HepG2 (cell line): ENCODE data around the gene PPP1R7. TPM values are rescaled to one million over a fixed set of nuclear protein-coding genes. Genes with fewer than 3 reads are reported as not detected.

Experiments
- ATAC-seq: fragments of 200-7000 bp; cut with Tn5 transposase; 3 replicates; pipeline ENCODE4 v1.9.1; 2020; ENCODE audit warnings: mild to moderate bottlenecking, moderate library complexity
- BruUV-seq: library from RNA; stranded (reverse); fragments of 400-500 nt; replicated peaks from 2 replicates; lab custom pipeline; 2021; lab: Mats Ljungman, UMichigan
- CTCF ChIA-PET: fragments of 300-600 bp; formaldehyde crosslinking; extraction: SDS; loops from one replicate; lab custom pipeline; 2021; ENCODE audit warnings: low total read pairs, inconsistent platforms, low intra/inter-chr PET ratio; lab: Yijun Ruan, JAX
- POLR2A ChIA-PET: fragments of 350-600 bp; sonication (Branson Sonifier 250); formaldehyde crosslinking; loops from one replicate; lab custom pipeline; 2020; ENCODE audit warnings: antibody characterized with exemption, inconsistent platforms; lab: Yijun Ruan, JAX
- DNase-seq: peaks from one replicate; pipeline ENCODE4 v3.0.0-alpha.2; 2015; ENCODE audit warnings: low spot score
- FAIRE-seq: peaks from 3 replicates; lab custom pipeline; 2011; peaks lifted over from hg19 to GRCh38; lab: Jason Lieb, UNC
- H2AFZ ChIP-seq: one replicate; pipeline ENCODE4 v1.6.1; 2011; ENCODE audit warnings: low read length, inconsistent platforms
- H3K27ac ChIP-seq: fragments of 300-600 bp; 3 replicates; pipeline ENCODE4 v1.8.0; 2011; ENCODE audit warnings: mixed run types, mild to moderate bottlenecking, mixed read lengths, low read length, inconsistent platforms; ENCODE audit not compliant: insufficient read depth; ENCODE audit errors: extremely low read length
- H3K27me3 ChIP-seq, 2 experiments: fragments of 200-600 bp in 1 of 2; 2 replicates in 1 of 2; 3 replicates in 1 of 2; pipeline versions ENCODE4 v1.6.0 to v1.8.0; 2011; ENCODE audit warnings: low read length in 2 of 2, mild to moderate bottlenecking in 2 of 2, moderate library complexity in 2 of 2, inconsistent platforms in 1 of 2; ENCODE audit not compliant: insufficient read depth in 2 of 2, control insufficient read depth in 1 of 2
- H3K36me3 ChIP-seq, 2 experiments: fragments of 200-600 bp in 1 of 2; replicated peaks in 1 of 2; 2 replicates in 1 of 2; 3 replicates in 1 of 2; pipeline versions ENCODE4 v1.5.1 to v1.8.0; 2011; ENCODE audit warnings: low read length in 2 of 2, inconsistent platforms in 1 of 2; ENCODE audit not compliant: insufficient read depth in 2 of 2, control insufficient read depth in 1 of 2
- H3K4me1 ChIP-seq: 2 replicates; pipeline ENCODE4 v1.5.1; 2012; ENCODE audit warnings: low read length, inconsistent platforms; ENCODE audit not compliant: insufficient read depth
- H3K4me2 ChIP-seq: 2 replicates; pipeline ENCODE4 v1.6.0; 2011; ENCODE audit warnings: low read depth, low read length, inconsistent platforms
- H3K4me3 ChIP-seq, 3 experiments: fragments of 200-600 bp in 1 of 3; sonication (generic), shearing (Covaris generic) in 1 of 3; replicated peaks in 1 of 3; 2 replicates each; pipeline ENCODE4 v1.5.1; 2011 to 2016; ENCODE audit warnings: low read length in 3 of 3, inconsistent platforms in 2 of 3, low read depth in 2 of 3, mild to moderate bottlenecking in 2 of 3, control low read depth in 1 of 3, mixed read lengths in 1 of 3; ENCODE audit not compliant: insufficient read depth in 1 of 3
- H3K79me2 ChIP-seq: one replicate; pipeline ENCODE4 v1.6.1; 2011; ENCODE audit warnings: low read length, inconsistent platforms; ENCODE audit not compliant: insufficient read depth
- H3K9ac ChIP-seq: 2 replicates; pipeline ENCODE4 v1.6.0; 2011; ENCODE audit warnings: mild to moderate bottlenecking, low read depth, low read length, inconsistent platforms; ENCODE audit not compliant: insufficient read depth
- H3K9me3 ChIP-seq: 2 replicates; pipeline ENCODE4 v1.5.1; 2012; ENCODE audit warnings: mild to moderate bottlenecking, low read length
- H4K20me1 ChIP-seq: 2 replicates; pipeline ENCODE4 v1.6.0; 2011; ENCODE audit warnings: inconsistent platforms, mild to moderate bottlenecking, low read length, moderate library complexity; ENCODE audit not compliant: insufficient read depth
- AHR ChIP-seq: IDR thresholded peaks from 2 replicates; pipeline ENCODE4 v1.6.1; 2018; ENCODE audit warnings: missing genetic modification reagents, missing compliant biosample characterization
- BRCA1 ChIP-seq: sonication (generic); formaldehyde crosslinking; IDR thresholded peaks from 2 replicates; pipeline ENCODE4 v1.4.0; 2020; ENCODE audit warnings: missing genetic modification reagents
- EHMT2 ChIP-seq: fragments of 200-600 bp; sonication (generic); IDR thresholded peaks from 2 replicates; pipeline ENCODE4 v1.7.0; 2017; ENCODE audit warnings: antibody characterized with exemption, low read depth, low read length, borderline replicate concordance
- ELF3 ChIP-seq: IDR thresholded peaks from 2 replicates; pipeline ENCODE4 v1.6.1; 2016; ENCODE audit warnings: missing genetic modification reagents, missing compliant biosample characterization
- JUND ChIP-seq: sonication (generic); formaldehyde crosslinking; IDR thresholded peaks from 2 replicates; pipeline ENCODE4 v1.8.0; 2022; ENCODE audit warnings: mild to moderate bottlenecking, missing genetic modification reagents
- MED8 ChIP-seq: sonication (generic); formaldehyde crosslinking; IDR thresholded peaks from 2 replicates; pipeline ENCODE4 v1.8.1; 2023; ENCODE audit warnings: mild to moderate bottlenecking, missing genetic modification reagents; ENCODE audit not compliant: insufficient replicate concordance
- NR2F2 ChIP-seq: IDR thresholded peaks from 2 replicates; pipeline ENCODE4 v1.6.1; 2012; ENCODE audit warnings: low read depth, inconsistent platforms, borderline replicate concordance
- PRDM10 ChIP-seq: sonication (generic); formaldehyde crosslinking; IDR thresholded peaks from 2 replicates; pipeline ENCODE4 v1.4.0; 2020; ENCODE audit warnings: low read depth, missing genetic modification reagents
- RBM39 ChIP-seq: fragments of 200-400 bp; formaldehyde crosslinking; IDR thresholded peaks from one replicate; pipeline ENCODE4 v1.6.1; 2018; ENCODE audit warnings: antibody characterized with exemption, mild to moderate bottlenecking, low read depth, low read length; ENCODE audit not compliant: poor library complexity, severe bottlenecking
- TCF12 ChIP-seq, 2 experiments: fragments of 450-650 bp in 1 of 2; sonication (generic) in 1 of 2; formaldehyde crosslinking in 1 of 2; IDR thresholded peaks; 2 replicates each; pipeline versions ENCODE4 v1.6.1 to v1.8.0; 2017 to 2022; ENCODE audit warnings: antibody characterized with exemption in 1 of 2, mild to moderate bottlenecking in 1 of 2, missing genetic modification reagents in 1 of 2, moderate library complexity in 1 of 2
- UBTF ChIP-seq: sonication (generic); formaldehyde crosslinking; IDR thresholded peaks from 2 replicates; pipeline ENCODE4 v1.4.0; 2020; ENCODE audit warnings: mild to moderate bottlenecking, missing genetic modification reagents
- ZEB1 ChIP-seq: IDR thresholded peaks from 2 replicates; pipeline ENCODE4 v1.6.1; 2012; ENCODE audit warnings: mild to moderate bottlenecking, low read depth, inconsistent platforms; ENCODE audit not compliant: insufficient replicate concordance
- ZNF292 ChIP-seq: sonication (generic); formaldehyde crosslinking; IDR thresholded peaks from 2 replicates; pipeline ENCODE4 v1.8.1; 2022; ENCODE audit warnings: mild to moderate bottlenecking, low read depth, missing genetic modification reagents, borderline replicate concordance
- ZNF790 ChIP-seq: sonication (generic); formaldehyde crosslinking; IDR thresholded peaks from 2 replicates; pipeline ENCODE4 v1.8.0; 2022; ENCODE audit warnings: missing genetic modification reagents, mild to moderate bottlenecking, borderline replicate concordance
- ZSCAN12 ChIP-seq: sonication (generic); formaldehyde crosslinking; IDR thresholded peaks from 2 replicates; pipeline ENCODE4 v1.9.0; 2021; ENCODE audit warnings: mild to moderate bottlenecking, missing genetic modification reagents
- WGBS: methylation state at CpG from one replicate; pipeline ENCODE4 v1.1.6; 2017; ENCODE audit warnings: low lambda C conversion rate; 5-methylcytosine and 5-hydroxymethylcytosine counted together
- in situ Hi-C: cut with HindIII; loops from 2 replicates; pipeline ENCODE4 v1.10.0; 2017; ENCODE audit warnings: low pct_unique_long_range_greater_than_20kb; ENCODE audit not compliant: extremely low pct_ligation_motif_present
- intact Hi-C: fragments of 100-400 bp; cut with micrococcal nuclease; formaldehyde crosslinking; loops from one replicate; pipeline ENCODE4 v1.10.0; 2022; ENCODE audit not compliant: unreplicated experiment
- polyA plus RNA-seq, 8 experiments: library from polyadenylated mRNA; depleted of rRNA in 3 of 8; stranded (reverse) in 7 of 8; unstranded in 1 of 8; fragments of >200 nt; fragmentation: Illumina TruSeq in 4 of 8; extraction: Trizol in 4 of 8; gene quantifications; 2 replicates each; pipeline versions ENCODE4 v1.2.1 to v1.2.3, GENCODE V29; 2011 to 2016; ENCODE audit warnings: low read depth in 4 of 8, missing spikeins in 1 of 8, mixed read lengths in 1 of 8; ENCODE audit not compliant: insufficient read depth in 1 of 8
- total RNA-seq, 5 experiments: library from RNA; depleted of rRNA; stranded (reverse); fragments of >200 nt; fragmentation: Illumina TruSeq; extraction: Trizol; gene quantifications; 2 replicates each; pipeline ENCODE4 v1.2.3, GENCODE V29; 2016; ENCODE audit warnings: low read depth in 1 of 5

The PPP1R7 gene
- total and polyA plus RNA-seq, 2 of the 13 experiments (the other 11 are each of a cell fraction or from before 2014, with no cell fraction given), result 33.3 to 67.9 TPM

DNA sequence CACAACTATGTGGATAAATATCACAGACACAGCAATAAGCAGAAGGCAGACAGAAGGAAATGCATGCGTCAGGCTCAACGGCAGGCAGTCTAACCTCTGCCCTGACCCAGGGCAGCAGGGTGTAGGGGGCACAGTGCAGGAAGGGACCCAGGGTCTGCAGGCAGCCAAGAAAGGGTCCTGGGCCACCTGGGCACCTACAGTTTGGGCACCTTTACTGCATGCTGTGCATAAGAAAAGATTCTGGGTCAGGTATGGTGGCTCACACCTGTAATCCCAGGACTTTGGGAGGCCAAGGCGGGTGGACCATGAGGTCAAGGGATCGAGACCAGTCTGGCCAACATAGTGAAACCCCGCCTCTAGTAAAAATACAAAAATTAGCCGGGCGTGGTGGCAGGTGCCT is 18.7 kb upstream of the PPP1R7 start (continued):
- TF ChIP-seq JUND (CRISPR knock-in tag) (no peak), ZEB1 (no peak), TCF12 (IDR thresholded peaks at IDR 0.05) (no peak), TCF12 (CRISPR knock-in tag; IDR thresholded peaks at IDR 0.05) (no peak), ZNF292 (no peak), AHR (no peak)

DNA sequence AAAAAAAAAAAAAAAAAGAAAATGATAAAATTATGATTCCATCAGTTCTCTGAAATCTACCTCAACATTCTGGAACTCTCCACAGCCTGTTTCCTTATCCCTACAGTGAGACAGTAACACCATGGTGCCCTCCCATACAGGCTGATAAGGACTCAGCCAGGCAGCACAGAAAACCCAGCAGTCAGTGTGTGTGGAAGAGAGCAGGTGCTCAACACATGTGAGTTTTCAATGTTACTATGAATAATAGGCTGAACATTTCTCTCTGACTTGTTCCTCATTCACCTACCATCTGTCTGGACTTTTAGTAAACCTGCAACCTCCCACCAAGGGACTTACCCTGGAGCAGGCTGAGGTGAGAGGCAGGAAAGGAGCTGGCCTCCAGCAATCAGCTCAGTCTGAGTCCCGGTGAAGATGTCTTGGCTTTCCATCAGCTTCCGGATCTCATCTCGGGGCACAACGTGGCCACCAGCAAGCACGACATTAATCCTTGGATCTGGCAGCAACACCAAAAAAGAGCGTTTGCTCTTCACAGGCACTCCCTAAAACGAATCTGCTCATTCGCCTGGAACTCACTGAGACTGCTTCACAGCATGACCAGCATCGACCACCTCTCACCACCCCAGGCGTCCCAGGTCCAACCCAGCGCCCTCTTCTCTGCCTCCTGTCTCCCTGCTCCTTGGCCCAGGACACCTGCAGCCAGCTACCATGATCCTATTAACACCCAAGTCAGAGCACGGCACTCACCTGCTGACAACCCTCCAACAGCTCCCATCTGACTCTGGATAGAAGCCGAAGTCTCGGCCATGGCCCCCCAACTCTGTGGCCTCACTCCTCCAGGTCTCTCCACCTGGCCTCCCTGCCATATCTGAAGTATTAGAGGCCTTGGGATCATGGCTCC is 17.5 kb upstream of the PPP1R7 start:
- ChIA-PET CTCF (no interaction called here), POLR2A (no interaction called here)
- H3K27ac ChIP-seq, result no peak overlapping the region
- no peak for FAIRE-seq
- H3K4me1 ChIP-seq, result peaks cover 19% of the 10 kb centered on the region
- in situ Hi-C loops, result no loop called here
- no peak overlapping the region for H3K4me3 ChIP-seq
- H3K9me3 ChIP-seq, result no peaks in the 10 kb centered on the region
- no peak for TF ChIP-seq BRCA1 (CRISPR knock-in tag)
- TF ChIP-seq RBM39, result no peak
- TF ChIP-seq ZSCAN12, result no peak
- no peak for TF ChIP-seq ZNF790
- no peak for TF ChIP-seq PRDM10 (CRISPR knock-in tag)
- TF ChIP-seq ELF3, result no peak
- no peak for TF ChIP-seq NR2F2
- TF ChIP-seq EHMT2, result no peak
- TF ChIP-seq MED8 (CRISPR knock-in tag), result no peak
- TF ChIP-seq UBTF (CRISPR knock-in tag), result no peak
- BruUV-seq, result no TSS peak
- no peak overlapping the region for H2AFZ ChIP-seq
- 92% methylated on average over 14 of the region's 14 CpGs for whole genome bisulfite sequencing
- intact Hi-C loops, result no loop called here
- no peak overlapping the region for H3K4me2 ChIP-seq
- H3K27me3 ChIP-seq, result no peaks in the 10 kb centered on the region
- H3K79me2 ChIP-seq, result no peaks in the 10 kb centered on the region
- no peaks in the 10 kb centered on the region for H4K20me1 ChIP-seq
- no peak overlapping the region for H3K9ac ChIP-seq
- no peak for ATAC-seq
- H3K36me3 ChIP-seq, result peaks cover 6 to 7% of the 10 kb centered on the region in 2 experiments
- DNase-seq, result no peak
